ENCODE results near the gene HPS6.

Gene HPS6

GRCh38 chr10:102085336-102085735 is 20.2 kb downstream of the HPS6 start:
- Mint-ChIP-seq H3K27ac (no peak overlapping the region), H3K36me3 (ENCODE audit: low read depth) (peaks cover under 1% of the 10 kb centered on the region), H3K9me3 (no peaks in the 10 kb centered on the region), H3K4me3 (no peak overlapping the region), H3K4me1 (no peaks in the 10 kb centered on the region), H3K27me3 (ENCODE audit: low read depth) (no peaks in the 10 kb centered on the region)
- no peak for TF ChIP-seq CTCF (IDR thresholded peaks at IDR 0.05; ENCODE audit: unreplicated experiment in 3 of 3)

GRCh38 chr10:102086196-102086595 is 21.0 kb downstream of the HPS6 start:
- no peak overlapping the region for H3K4me3 Mint-ChIP-seq
- no peaks in the 10 kb centered on the region for H3K27me3 Mint-ChIP-seq (ENCODE audit: low read depth)
- H3K27ac Mint-ChIP-seq = no peak overlapping the region
- no peaks in the 10 kb centered on the region for H3K4me1 Mint-ChIP-seq
- TF ChIP-seq CTCF (IDR thresholded peaks at IDR 0.05; ENCODE audit: unreplicated experiment in 3 of 3) = no peak
- peaks cover 6% of the 10 kb centered on the region for H3K36me3 Mint-ChIP-seq (ENCODE audit: low read depth)
- H3K9me3 Mint-ChIP-seq = no peaks in the 10 kb centered on the region

- no peak for TF ChIP-seq CTCF (IDR thresholded peaks at IDR 0.05; ENCODE audit: unreplicated experiment in 3 of 3)
- H3K4me3 Mint-ChIP-seq = no peak overlapping the region
- H3K4me1 Mint-ChIP-seq = no peaks in the 10 kb centered on the region
- H3K27me3 Mint-ChIP-seq (ENCODE audit: low read depth) = no peaks in the 10 kb centered on the region
- H3K9me3 Mint-ChIP-seq = no peaks in the 10 kb centered on the region
- H3K36me3 Mint-ChIP-seq (ENCODE audit: low read depth) = peaks cover 19% of the 10 kb centered on the region
- H3K27ac Mint-ChIP-seq = no peak overlapping the region
Measured at GRCh38 chr10:102090772-102091171, 25.6 kb downstream of the HPS6 start.

GRCh38 chr10:102096449-102096848 is 31.3 kb downstream of the HPS6 start:
- TF ChIP-seq CTCF (IDR thresholded peaks at IDR 0.05; ENCODE audit: unreplicated experiment in 3 of 3) = no peak
- Mint-ChIP-seq H3K9me3 (no peaks in the 10 kb centered on the region), H3K27me3 (ENCODE audit: low read depth) (no peaks in the 10 kb centered on the region)

GRCh38 chr10:102101152-102101551 is 36.0 kb downstream of the HPS6 start:
- Mint-ChIP-seq H3K36me3 (ENCODE audit: low read depth) (peaks cover 22% of the 10 kb centered on the region), H3K9me3 (no peaks in the 10 kb centered on the region), H3K4me1 (no peaks in the 10 kb centered on the region), H3K27me3 (ENCODE audit: low read depth) (no peaks in the 10 kb centered on the region), H3K27ac (no peak overlapping the region), H3K4me3 (no peak overlapping the region)
- no peak for TF ChIP-seq CTCF (IDR thresholded peaks at IDR 0.05; ENCODE audit: unreplicated experiment in 3 of 3)

More at GRCh38 chr10:102096449-102096848, 31.3 kb downstream of the HPS6 start:
- Mint-ChIP-seq H3K4me3 (no peak overlapping the region), H3K36me3 (ENCODE audit: low read depth) (peaks cover 28% of the 10 kb centered on the region), H3K4me1 (no peaks in the 10 kb centered on the region), H3K27ac (no peak overlapping the region)

- no peak overlapping the region for H3K27ac Mint-ChIP-seq
- peaks cover 24% of the 10 kb centered on the region for H3K36me3 Mint-ChIP-seq (ENCODE audit: low read depth)
Measured at GRCh38 chr10:102102421-102102820, 37.3 kb downstream of the HPS6 start.

More at GRCh38 chr10:102102421-102102820, 37.3 kb downstream of the HPS6 start:
- Mint-ChIP-seq H3K27me3 (ENCODE audit: low read depth) (no peaks in the 10 kb centered on the region), H3K9me3 (no peaks in the 10 kb centered on the region), H3K4me1 (no peaks in the 10 kb centered on the region), H3K4me3 (no peak overlapping the region)
- no peak for TF ChIP-seq CTCF (IDR thresholded peaks at IDR 0.05; ENCODE audit: unreplicated experiment in 3 of 3)

All from nephron (organoid).